ENCODE measurements around the gene CELF5. TPM values are rescaled to one million over a fixed set of nuclear protein-coding genes. Genes with fewer than 3 reads are reported as not detected.
"Not testable (repeated sequence)": the region's sequence is repeated elsewhere in the genome, so short reads cannot be mapped to it uniquely, and the experiment has no call there.

Gene CELF5
- total RNA-seq, 1 donor from 2014 or later = 0.49 TPM

DNA sequence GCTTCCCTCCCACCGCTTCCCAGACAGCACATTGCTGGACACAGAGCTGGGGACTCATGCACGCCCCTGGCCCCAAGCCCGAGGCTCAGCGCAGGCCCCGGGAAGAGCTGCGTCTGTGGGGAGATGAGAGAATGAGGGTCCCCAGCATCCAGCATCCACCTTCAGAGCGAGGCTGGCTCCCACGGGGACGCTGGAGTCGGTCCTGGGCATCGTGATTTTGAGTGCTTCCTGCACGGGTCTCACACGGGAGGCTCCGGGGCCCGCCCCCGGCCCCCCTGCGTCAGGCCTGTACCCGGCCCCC, 34.0 kb upstream of the CELF5 start:
- DNase-seq (ENCODE audit: low spot score) = no peak

- DNase-seq (ENCODE audit: low spot score) = no peak
Observed at GRCh38 chr19:3190921-3191805, 33.3 kb upstream of the CELF5 start.

GRCh38 chr19:3191806-3192104, 32.7 kb upstream of the CELF5 start:
- not testable (repeated sequence) for DNase-seq (ENCODE audit: low spot score)

GRCh38 chr19:3192228-3192635, 32.2 kb upstream of the CELF5 start:
- DNase-seq (ENCODE audit: low spot score) = no peak

GRCh38 chr19:3192684-3193083, 31.8 kb upstream of the CELF5 start:
- no peak for DNase-seq (ENCODE audit: low spot score)

DNA sequence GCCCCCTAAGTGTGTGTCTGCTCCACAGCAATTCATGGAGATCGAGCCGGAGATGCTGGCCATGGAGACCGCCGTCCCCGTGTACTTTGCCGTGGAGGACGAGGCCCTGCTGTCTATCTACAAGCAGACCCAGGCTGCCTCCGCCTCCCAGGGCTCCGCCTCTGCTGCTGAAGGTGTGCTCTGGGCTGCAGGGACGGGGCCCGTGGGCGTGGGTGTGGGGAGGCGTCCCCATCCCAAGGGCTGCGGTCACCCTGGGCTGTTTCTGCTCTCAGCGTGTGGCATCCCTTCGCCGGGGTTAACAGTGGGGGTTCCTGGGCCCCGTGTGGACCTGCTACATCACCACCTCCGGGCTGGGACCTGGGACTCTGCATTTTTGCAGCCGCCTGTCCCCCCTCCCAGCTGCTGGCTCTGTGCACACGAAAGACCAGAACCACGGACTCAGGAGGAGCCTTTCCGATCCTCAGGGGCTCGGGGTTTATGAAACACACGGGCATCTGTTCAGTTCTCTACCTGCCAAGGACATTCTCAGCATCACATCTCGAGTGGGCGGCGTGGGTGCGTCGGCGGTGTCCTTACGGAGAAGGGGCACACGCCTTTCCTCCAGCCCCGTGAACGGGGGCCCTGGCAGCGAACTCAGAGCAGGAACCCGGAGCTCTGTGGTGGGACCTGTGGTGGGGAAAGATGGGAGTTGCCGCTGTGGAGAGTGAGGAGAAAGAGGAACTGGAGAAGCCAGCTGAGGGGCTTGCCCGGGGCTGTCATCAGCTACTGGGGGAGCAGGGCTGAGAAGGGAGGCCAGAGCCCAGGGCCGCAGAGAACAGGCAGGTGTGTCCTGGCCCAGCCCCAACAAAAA, 31.0 kb upstream of the CELF5 start:
- no peak for DNase-seq (ENCODE audit: low spot score)

DNA sequence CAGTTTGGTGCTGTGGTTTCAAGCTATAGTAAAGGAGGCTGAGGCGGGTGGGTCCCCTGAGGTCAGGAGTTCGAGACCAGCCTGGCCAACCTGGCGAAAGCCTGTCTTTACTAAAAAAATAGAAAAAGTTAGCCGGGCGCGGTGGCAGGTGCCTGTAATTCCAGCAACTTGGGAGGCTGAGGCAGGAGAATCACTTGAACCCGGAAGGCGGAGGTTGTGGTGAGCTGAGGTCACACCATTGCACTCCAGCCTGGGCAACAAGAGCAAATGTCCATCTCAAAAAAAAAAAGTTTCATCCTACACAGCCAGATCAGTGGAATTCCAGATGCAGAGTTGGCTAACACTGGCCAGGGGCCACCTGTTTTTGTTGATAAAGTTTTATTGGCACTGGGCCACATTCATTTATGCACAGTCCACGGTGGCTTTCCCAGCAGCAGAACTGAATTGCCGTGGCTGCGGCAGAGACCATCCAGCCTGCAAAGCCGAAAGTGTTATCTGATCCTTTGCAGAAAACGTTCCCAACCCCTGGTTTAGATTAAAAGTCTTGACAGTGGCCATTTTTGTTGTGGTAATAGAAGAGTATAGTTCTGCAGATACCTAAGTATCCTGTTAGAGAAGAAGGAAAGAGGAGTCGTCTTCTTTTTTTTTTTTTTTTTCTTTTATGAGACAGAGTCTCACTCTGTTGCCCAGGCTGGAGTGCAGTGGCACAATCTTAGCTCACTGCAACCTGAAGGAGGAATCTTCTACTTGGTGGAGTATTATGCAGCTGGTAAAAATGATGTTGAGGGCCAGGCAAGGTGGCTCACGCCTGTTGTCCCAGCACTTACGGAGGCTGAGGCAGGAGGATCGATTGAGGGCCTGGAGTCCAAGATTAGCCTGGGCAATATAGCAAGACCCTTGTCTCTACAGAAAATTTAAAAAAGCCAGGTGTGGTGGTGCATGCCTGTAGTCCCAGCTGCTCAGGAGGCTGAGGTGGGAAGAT, 30.1 kb upstream of the CELF5 start:
- DNase-seq (ENCODE audit: low spot score) = no peak

DNA sequence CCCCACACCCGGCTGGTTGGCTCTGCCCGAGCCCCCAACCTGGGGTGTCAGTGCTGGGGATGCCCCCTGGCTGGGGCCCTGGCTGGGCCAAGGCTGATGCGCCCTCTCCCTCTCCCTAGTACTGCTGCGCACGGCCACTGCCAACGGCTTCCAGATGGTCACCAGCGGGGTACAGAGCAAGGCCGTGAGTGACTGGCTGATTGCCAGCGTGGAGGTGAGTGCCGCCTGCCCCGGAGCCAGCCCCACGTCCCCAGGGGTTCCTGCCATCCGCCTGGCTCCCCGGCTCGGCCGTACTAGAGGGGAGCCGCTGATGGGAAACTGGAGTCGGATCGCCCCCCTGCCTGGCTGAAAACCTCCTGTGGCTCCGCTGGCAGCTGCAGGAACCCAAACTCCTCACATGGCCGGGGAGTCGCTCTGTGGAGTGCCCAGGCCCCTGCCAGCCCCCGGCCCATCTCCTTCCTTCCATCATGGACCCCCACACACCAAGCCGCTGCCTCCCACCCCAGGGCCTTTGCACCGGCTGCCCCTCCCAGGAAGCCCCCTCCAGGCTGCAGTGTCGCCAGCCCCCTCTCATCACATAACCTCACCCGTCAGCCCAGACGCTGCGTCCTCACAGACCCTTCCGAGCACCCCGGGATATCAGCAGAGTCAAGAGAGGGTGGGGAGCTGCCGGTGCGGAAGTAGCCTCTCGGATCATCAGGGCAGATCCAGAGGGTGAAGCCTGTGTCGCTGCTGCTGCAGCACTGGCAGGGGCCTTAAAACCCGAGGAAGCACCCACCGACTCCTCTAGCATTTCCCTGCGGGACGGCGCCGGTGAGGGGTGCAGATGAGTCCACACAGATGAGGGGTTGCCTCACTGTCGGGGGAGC, 28.2 kb upstream of the CELF5 start:
- no peak for DNase-seq (ENCODE audit: low spot score)

DNA sequence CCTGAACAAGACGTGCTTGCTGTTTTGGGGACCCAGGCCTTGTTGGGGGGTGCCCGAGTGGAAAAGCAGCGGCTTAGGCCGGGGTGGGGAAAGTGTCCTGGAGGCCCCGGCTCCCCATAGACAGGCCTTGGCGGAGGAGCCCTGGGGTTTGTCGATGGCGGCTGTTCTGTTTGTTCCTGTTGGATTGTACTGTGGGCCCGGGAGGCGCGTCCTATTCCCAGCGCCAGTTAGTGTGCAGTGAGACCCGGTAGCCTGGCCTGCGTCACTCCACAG, 27.6 kb upstream of the CELF5 start:
- DNase-seq (ENCODE audit: low spot score) = no peak

- no peak for DNase-seq (ENCODE audit: low spot score)
Observed at GRCh38 chr19:3198901-3199700, 25.4 kb upstream of the CELF5 start.

DNA sequence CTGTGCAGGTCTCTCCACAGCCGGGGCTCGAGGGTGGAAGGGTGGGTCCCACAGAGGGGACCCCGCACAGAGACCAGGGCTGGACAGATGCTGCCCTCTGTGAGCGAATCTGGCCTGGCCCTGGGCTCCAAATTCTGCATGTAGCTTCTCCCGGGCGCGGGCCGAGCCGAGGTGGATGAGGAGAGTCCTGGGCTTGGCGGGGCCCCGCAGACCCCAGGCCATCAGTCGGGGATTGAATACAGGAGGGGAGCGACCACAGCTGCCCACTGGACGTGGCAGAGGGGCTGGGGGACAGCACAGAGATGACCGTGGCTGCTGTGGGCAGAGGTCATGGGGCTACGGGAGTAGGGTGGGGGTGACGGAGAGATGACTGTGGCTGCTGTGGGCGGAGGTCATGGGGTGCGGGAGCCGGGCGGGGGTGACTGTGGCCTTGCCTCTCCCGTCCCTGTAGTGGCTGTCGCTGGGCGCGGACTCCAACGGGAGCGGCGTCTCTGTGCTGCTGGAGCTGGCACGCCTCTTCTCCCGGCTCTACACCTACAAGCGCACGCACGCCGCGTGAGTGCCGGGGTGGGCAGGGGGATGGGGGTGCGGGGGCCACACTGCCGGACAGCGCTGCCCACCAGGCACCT, 23.3 kb upstream of the CELF5 start:
- no peak for DNase-seq (ENCODE audit: low spot score)

DNA sequence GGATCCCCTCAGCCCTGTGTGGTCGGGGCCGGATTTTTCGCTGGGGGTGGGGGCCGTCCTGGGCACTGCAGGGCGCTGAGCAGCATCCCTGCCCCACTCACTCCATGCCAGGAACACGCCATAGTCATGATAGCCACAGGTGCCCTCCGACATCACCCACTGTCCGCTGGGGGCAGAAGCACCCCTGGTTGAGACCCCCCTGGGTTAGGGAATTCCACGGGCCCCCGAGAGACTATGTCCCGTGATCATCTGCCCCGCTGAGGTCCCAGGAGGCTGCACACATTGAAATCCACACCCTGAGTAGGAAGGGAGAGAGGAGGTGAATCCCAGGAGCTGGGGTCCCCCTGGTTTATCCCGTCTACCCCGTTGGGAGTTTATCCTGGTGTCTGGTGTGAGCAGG, 22.6 kb upstream of the CELF5 start:
- no peak for DNase-seq (ENCODE audit: low spot score)

- no peak for DNase-seq (ENCODE audit: low spot score)
Observed at GRCh38 chr19:3202346-3202745, 22.1 kb upstream of the CELF5 start.

- not testable (repeated sequence) for DNase-seq (ENCODE audit: low spot score)
Observed at GRCh38 chr19:3202895-3203294, 21.6 kb upstream of the CELF5 start.

GRCh38 chr19:3203805-3204645, 20.4 kb upstream of the CELF5 start:
- DNase-seq (ENCODE audit: low spot score) = no peak

- no peak for DNase-seq (ENCODE audit: low spot score)
Observed at GRCh38 chr19:3204646-3205275, 19.7 kb upstream of the CELF5 start.

- DNase-seq (ENCODE audit: low spot score) = no peak
Observed at GRCh38 chr19:3206216-3206953, 18.1 kb upstream of the CELF5 start.
